Fibroblast of lung (primary cell): ENCODE measurements around the gene CAMK2B.

Experiments used
- CTCF ChIP-seq, 2 donors: IDR thresholded peaks in 1 of 2; conservative IDR thresholded peaks in 1 of 2; 1 replicate in 1 of 2; 2 replicates in 1 of 2; pipeline ENCODE4 v1.5.1; 2011 to 2012; ENCODE audit warnings: low read length in 2 of 2, control low read depth in 1 of 2, inconsistent platforms in 1 of 2, low read depth in 1 of 2, mild to moderate bottlenecking in 1 of 2
- EZH2 ChIP-seq: IDR thresholded peaks from 2 replicates; pipeline ENCODE4 v1.5.1; 2012; ENCODE audit warnings: low read length, control low read depth, mild to moderate bottlenecking; ENCODE audit errors: missing control alignments

GRCh38 chr7:44173911-44174693, 151.3 kb downstream of the CAMK2B start:
- TF ChIP-seq CTCF (conservative IDR thresholded peaks at IDR 0.05 in 1 of 2, IDR thresholded peaks at IDR 0.05 in 1 of 2; ENCODE audit: low read depth in 1 of 2, low read length in 2 of 2), result no peak
- TF ChIP-seq EZH2, result no peak
